ENCODE data around the gene AQP1.

Gene AQP1

GRCh38 chr7:30911561-30911969 is at the start of gene AQP1:
Gene AQP1, plus strand, starts transcription at chr7:30911853. Its CDS starts 57 bp downstream, at chr7:30911910.
- H3K27ac Mint-ChIP-seq, result no peak within 1 kb of the TSS
- no peaks in the 10 kb centered on the region for H3K27me3 Mint-ChIP-seq (ENCODE audit: low read depth)
- no peaks in the 10 kb centered on the region for H3K9me3 Mint-ChIP-seq
- no peaks in the 10 kb centered on the region for H3K36me3 Mint-ChIP-seq (ENCODE audit: low read depth)
- H3K4me1 Mint-ChIP-seq (ENCODE audit: low read depth), result no peaks in the 10 kb centered on the region
- no peak within 1 kb of the TSS for H3K4me3 Mint-ChIP-seq

DNA sequence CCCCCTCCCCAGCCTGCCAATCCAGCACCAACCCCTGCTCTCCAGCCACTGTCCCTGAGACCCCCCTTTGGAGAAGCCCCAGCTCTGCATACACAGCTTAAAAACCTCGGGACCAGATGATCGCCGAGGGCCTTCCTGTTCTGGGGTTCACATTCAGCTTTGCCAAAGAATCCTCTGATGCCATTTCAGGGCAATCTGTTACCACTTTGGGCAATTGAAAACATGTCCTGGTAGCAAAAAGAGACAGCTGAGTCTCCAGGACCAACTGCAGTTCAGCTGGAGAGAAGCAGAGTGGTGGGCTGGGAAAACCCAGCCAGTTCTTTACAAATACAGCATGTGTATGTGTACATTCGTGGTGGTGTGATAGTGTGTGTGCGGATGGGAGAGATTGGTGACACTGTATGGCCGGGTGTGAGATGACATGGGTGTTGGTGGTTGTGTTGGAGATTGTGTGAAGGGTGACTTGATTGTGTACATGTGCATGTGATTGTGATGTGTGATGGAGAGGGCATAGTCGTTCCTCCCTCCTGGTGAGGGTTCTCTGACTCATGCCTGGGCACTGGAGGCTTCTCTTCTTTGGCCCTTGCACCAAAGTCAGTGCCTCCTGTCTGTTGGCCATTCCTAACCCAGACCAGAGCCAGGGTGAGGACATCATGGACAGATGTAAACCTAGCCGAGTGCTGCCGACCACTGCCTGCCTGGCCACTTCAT is 48.5 kb upstream of the AQP1 start:
- no peaks in the 10 kb centered on the region for H3K27me3 Mint-ChIP-seq (ENCODE audit: low read depth)
- no peak overlapping the region for H3K27ac Mint-ChIP-seq
- no peaks in the 10 kb centered on the region for H3K4me1 Mint-ChIP-seq (ENCODE audit: low read depth)
- no peaks in the 10 kb centered on the region for H3K9me3 Mint-ChIP-seq
- no peaks in the 10 kb centered on the region for H3K36me3 Mint-ChIP-seq (ENCODE audit: low read depth)
- no peak overlapping the region for H3K4me3 Mint-ChIP-seq

GRCh38 chr7:30863706-30864035 is 48.0 kb upstream of the AQP1 start:
- Mint-ChIP-seq H3K36me3 (ENCODE audit: low read depth) (no peaks in the 10 kb centered on the region), H3K4me3 (no peak overlapping the region), H3K27ac (no peak overlapping the region), H3K27me3 (ENCODE audit: low read depth) (no peaks in the 10 kb centered on the region), H3K9me3 (no peaks in the 10 kb centered on the region), H3K4me1 (ENCODE audit: low read depth) (no peaks in the 10 kb centered on the region)

- no peak overlapping the region for H3K27ac Mint-ChIP-seq
- no peaks in the 10 kb centered on the region for H3K27me3 Mint-ChIP-seq (ENCODE audit: low read depth)
- H3K4me3 Mint-ChIP-seq, result no peak overlapping the region
- no peaks in the 10 kb centered on the region for H3K36me3 Mint-ChIP-seq (ENCODE audit: low read depth)
- H3K4me1 Mint-ChIP-seq (ENCODE audit: low read depth), result no peaks in the 10 kb centered on the region
- no peaks in the 10 kb centered on the region for H3K9me3 Mint-ChIP-seq
These were observed 47.6 kb upstream of the AQP1 start for GRCh38 chr7:30864101-30864500.

- Mint-ChIP-seq H3K27me3 (ENCODE audit: low read depth) (no peaks in the 10 kb centered on the region), H3K4me3 (no peak overlapping the region), H3K36me3 (ENCODE audit: low read depth) (no peaks in the 10 kb centered on the region), H3K27ac (no peak overlapping the region), H3K4me1 (ENCODE audit: low read depth) (no peaks in the 10 kb centered on the region), H3K9me3 (no peaks in the 10 kb centered on the region)
These were observed 46.6 kb upstream of the AQP1 start for GRCh38 chr7:30865076-30865475.

GRCh38 chr7:30865821-30866220 is 45.8 kb upstream of the AQP1 start:
- Mint-ChIP-seq H3K27me3 (ENCODE audit: low read depth) (no peaks in the 10 kb centered on the region), H3K27ac (no peak overlapping the region)

DNA sequence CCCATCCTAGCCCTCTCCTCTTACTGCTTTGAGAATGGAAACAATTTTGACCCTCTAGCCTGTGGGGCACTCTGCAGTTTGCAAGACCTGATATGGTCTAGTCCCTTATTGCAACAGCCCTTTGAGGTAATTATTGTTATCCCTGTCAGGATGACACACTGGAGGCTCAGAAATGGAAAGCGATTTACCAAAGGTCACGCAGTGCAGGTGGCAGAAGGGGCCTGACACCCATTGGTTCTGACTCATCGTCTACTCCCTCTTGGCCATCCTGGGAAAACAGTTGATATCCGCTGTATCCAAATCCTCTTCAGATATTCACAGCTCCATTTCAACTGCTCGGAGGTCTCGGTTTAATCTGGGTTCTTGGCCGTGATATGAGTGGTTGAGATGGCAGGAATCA is 44.7 kb upstream of the AQP1 start:
- Mint-ChIP-seq H3K27ac (no peak overlapping the region), H3K4me1 (ENCODE audit: low read depth) (no peaks in the 10 kb centered on the region), H3K4me3 (no peak overlapping the region), H3K9me3 (no peaks in the 10 kb centered on the region), H3K27me3 (ENCODE audit: low read depth) (no peaks in the 10 kb centered on the region), H3K36me3 (ENCODE audit: low read depth) (no peaks in the 10 kb centered on the region)

More at GRCh38 chr7:30865821-30866220, 45.8 kb upstream of the AQP1 start:
- H3K4me3 Mint-ChIP-seq, result no peak overlapping the region
- H3K9me3 Mint-ChIP-seq, result no peaks in the 10 kb centered on the region
- no peaks in the 10 kb centered on the region for H3K4me1 Mint-ChIP-seq (ENCODE audit: low read depth)
- no peaks in the 10 kb centered on the region for H3K36me3 Mint-ChIP-seq (ENCODE audit: low read depth)

- Mint-ChIP-seq H3K27me3 (ENCODE audit: low read depth) (no peaks in the 10 kb centered on the region), H3K4me1 (ENCODE audit: low read depth) (no peaks in the 10 kb centered on the region), H3K27ac (no peak overlapping the region), H3K36me3 (ENCODE audit: low read depth) (no peaks in the 10 kb centered on the region), H3K9me3 (no peaks in the 10 kb centered on the region), H3K4me3 (no peak overlapping the region)
These were observed 44.2 kb upstream of the AQP1 start for GRCh38 chr7:30867483-30867882.

DNA sequence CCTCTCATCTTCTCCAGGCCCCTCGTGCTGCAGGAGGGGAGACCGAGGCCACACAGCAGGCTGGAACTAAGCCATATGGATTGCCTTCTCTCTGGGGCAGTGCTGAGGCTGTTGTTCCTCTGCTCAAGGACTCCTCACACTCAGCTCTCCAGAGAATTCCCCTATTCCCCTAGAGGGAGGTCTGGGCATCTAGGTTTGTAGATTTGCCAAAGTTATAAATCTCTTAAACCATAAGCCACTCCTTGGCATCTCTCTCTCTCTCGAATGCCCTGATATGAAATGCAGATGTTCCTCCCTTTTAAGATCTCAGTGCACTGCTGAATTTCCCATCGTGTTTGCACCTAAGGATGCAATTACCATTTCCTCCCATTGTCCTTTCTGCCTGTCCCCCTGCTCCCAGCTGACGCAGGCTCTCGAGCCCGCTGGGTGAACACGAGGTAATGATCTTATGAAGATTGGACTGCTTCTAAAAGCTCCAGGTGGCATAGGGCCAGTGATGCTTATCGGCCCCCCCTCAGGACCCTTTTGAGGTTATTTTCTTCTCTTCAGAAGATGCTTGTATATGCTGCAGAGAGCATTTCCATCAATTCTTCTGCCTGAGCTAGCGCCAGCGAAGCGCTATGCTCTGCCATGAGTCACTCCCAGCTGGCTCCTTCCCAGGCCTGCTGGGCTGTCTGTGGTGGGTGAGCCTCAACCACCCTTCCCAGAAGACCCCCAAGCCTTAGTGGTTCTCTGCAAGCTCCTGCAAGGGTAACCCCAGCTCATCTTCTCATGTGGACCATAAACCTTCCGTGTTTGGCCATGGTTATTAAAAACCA is 41.6 kb upstream of the AQP1 start:
- H3K4me3 Mint-ChIP-seq, result no peak overlapping the region
- H3K27me3 Mint-ChIP-seq (ENCODE audit: low read depth), result no peaks in the 10 kb centered on the region
- H3K4me1 Mint-ChIP-seq (ENCODE audit: low read depth), result no peaks in the 10 kb centered on the region
- H3K9me3 Mint-ChIP-seq, result no peaks in the 10 kb centered on the region
- H3K27ac Mint-ChIP-seq, result no peak overlapping the region
- no peaks in the 10 kb centered on the region for H3K36me3 Mint-ChIP-seq (ENCODE audit: low read depth)

- Mint-ChIP-seq H3K4me3 (no peak overlapping the region), H3K36me3 (ENCODE audit: low read depth) (no peaks in the 10 kb centered on the region), H3K27me3 (ENCODE audit: low read depth) (no peaks in the 10 kb centered on the region), H3K4me1 (ENCODE audit: low read depth) (no peaks in the 10 kb centered on the region), H3K9me3 (no peaks in the 10 kb centered on the region), H3K27ac (no peak overlapping the region)
These were observed 40.7 kb upstream of the AQP1 start for GRCh38 chr7:30870821-30871518.

- Mint-ChIP-seq H3K36me3 (ENCODE audit: low read depth) (no peaks in the 10 kb centered on the region), H3K27ac (no peak overlapping the region), H3K9me3 (no peaks in the 10 kb centered on the region), H3K27me3 (ENCODE audit: low read depth) (no peaks in the 10 kb centered on the region), H3K4me3 (no peak overlapping the region), H3K4me1 (ENCODE audit: low read depth) (no peaks in the 10 kb centered on the region)
These were observed 40.0 kb upstream of the AQP1 start for GRCh38 chr7:30871655-30872054.

DNA sequence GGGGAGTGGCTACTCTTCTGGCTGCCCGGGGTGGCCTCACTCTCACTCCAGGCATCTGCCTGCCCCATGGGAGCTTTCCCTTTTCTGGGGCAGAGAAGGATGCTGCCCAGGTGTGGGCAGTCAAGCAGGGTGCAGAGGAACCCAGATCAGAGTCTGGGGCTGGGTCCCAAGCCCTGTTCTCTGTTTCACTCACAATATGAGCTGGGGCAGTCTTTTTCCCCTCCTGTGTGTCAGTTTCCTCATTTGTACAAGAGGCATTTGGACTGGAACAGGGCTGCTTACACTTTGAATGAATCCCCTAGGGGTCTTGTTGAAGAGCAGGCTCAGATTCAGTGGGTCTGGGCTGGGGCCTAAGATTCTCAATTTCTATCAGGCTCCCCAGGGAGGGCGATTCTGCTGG is 38.4 kb upstream of the AQP1 start:
- no peak overlapping the region for H3K27ac Mint-ChIP-seq
- H3K27me3 Mint-ChIP-seq (ENCODE audit: low read depth), result no peaks in the 10 kb centered on the region
- no peaks in the 10 kb centered on the region for H3K4me1 Mint-ChIP-seq (ENCODE audit: low read depth)
- H3K9me3 Mint-ChIP-seq, result no peaks in the 10 kb centered on the region
- H3K4me3 Mint-ChIP-seq, result no peak overlapping the region
- H3K36me3 Mint-ChIP-seq (ENCODE audit: low read depth), result no peaks in the 10 kb centered on the region

- Mint-ChIP-seq H3K27ac (no peak overlapping the region), H3K27me3 (ENCODE audit: low read depth) (no peaks in the 10 kb centered on the region), H3K4me3 (no peak overlapping the region)
These were observed 38.0 kb upstream of the AQP1 start for GRCh38 chr7:30873656-30874055.

GRCh38 chr7:30874656-30875302 is 36.9 kb upstream of the AQP1 start:
- no peak overlapping the region for H3K27ac Mint-ChIP-seq
- H3K4me1 Mint-ChIP-seq (ENCODE audit: low read depth), result no peaks in the 10 kb centered on the region
- H3K36me3 Mint-ChIP-seq (ENCODE audit: low read depth), result no peaks in the 10 kb centered on the region
- no peak overlapping the region for H3K4me3 Mint-ChIP-seq
- H3K27me3 Mint-ChIP-seq (ENCODE audit: low read depth), result peaks cover 3% of the 10 kb centered on the region
- no peaks in the 10 kb centered on the region for H3K9me3 Mint-ChIP-seq

More at GRCh38 chr7:30873656-30874055, 38.0 kb upstream of the AQP1 start:
- Mint-ChIP-seq H3K4me1 (ENCODE audit: low read depth) (no peaks in the 10 kb centered on the region), H3K9me3 (no peaks in the 10 kb centered on the region), H3K36me3 (ENCODE audit: low read depth) (no peaks in the 10 kb centered on the region)
